ENCODE measurements around the gene TMEM150B. TPM values are rescaled to one million over a fixed set of nuclear protein-coding genes. Genes with fewer than 3 reads are reported as not detected.

TMEM150B gene
- total RNA-seq, 3 donors from 2014 or later = 31.6 to 62.1 (median 36.4) TPM

DNA sequence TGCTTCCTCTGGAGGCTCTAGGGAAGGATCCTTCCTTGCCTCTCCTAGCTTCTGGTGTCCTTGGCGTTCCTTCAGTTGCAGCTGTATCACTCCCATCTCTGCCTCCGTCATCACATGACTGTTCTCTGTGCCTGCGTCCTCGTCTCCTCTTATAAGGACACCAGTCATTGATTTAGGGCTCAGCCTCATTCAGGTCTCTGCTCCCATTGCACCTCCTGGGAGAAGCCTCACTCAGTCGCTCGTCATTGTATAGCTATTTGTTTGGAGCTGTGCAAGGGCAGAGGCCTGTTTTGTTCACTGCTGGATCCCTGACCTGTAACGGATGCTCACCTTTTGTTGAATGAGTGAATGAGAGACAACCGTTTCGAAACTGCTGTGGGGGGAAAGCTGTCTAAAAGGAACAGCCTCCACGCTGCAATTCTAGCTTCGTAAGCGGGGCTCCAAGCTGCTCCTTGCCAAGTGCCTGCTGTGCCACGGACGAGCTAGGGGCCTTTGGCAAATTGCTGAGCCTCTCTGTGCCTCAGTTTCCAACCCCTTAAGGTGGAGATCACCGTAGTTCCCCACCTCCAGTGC is 24.2 kb downstream of the TMEM150B start:
- Histone ChIP-seq H3K4me1 (ENCODE audit: low read depth) (peaks cover 4% of the 10 kb centered on the region), H3K36me3 (ENCODE audit: low read depth) (no peaks in the 10 kb centered on the region), H3K9me3 (no peaks in the 10 kb centered on the region), H3K4me3 (no peak overlapping the region)
- ATAC-seq (no peak), DNase-seq (no peak)
- intact Hi-C loops (cut with DNase I, micrococcal nuclease) = loop anchor here in 1 of 2 donors (10.0 kb wide), 1 partner anchor 84 kb away; the partner anchor contains the start of genes RPL28 and TMEM238
- TF ChIP-seq, protein P1, sequence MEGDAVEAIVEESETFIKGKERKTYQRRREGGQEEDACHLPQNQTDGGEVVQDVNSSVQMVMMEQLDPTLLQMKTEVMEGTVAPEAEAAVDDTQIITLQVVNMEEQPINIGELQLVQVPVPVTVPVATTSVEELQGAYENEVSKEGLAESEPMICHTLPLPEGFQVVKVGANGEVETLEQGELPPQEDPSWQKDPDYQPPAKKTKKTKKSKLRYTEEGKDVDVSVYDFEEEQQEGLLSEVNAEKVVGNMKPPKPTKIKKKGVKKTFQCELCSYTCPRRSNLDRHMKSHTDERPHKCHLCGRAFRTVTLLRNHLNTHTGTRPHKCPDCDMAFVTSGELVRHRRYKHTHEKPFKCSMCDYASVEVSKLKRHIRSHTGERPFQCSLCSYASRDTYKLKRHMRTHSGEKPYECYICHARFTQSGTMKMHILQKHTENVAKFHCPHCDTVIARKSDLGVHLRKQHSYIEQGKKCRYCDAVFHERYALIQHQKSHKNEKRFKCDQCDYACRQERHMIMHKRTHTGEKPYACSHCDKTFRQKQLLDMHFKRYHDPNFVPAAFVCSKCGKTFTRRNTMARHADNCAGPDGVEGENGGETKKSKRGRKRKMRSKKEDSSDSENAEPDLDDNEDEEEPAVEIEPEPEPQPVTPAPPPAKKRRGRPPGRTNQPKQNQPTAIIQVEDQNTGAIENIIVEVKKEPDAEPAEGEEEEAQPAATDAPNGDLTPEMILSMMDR (IDR thresholded peaks at IDR 0.05) = no peak

DNA sequence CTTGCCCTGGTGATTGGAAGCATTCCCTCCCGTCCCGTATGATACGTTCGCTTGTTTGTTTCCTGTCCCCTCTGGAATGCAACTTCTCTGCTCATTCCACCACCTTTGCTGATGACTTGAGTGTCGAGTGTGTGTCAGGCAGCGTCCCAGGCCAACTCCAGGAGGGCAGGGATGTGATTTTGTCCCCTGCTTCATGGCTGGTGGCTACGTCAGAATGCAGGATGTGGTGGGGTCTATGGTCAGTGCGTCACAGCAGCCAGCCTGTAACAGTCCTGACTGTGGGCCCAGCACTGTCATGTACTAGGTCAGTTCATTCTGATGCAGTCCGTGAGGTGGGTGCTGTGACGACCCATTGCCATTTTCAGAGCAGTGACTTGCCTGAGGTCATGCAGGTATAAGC is 25.1 kb downstream of the TMEM150B start:
- no peak overlapping the region for H3K4me3 ChIP-seq
- TF ChIP-seq, protein P1 (IDR thresholded peaks at IDR 0.05) = no peak
- intact Hi-C loops (cut with DNase I, micrococcal nuclease) = loop anchor here (10.0 kb wide), 1 partner anchor 85 kb away; the partner anchor contains the start of genes RPL28 (in 2 of the 2) and TMEM238 (in 2 of the 2)
- H3K9me3 ChIP-seq = no peaks in the 10 kb centered on the region
- ATAC-seq = no peak
- DNase-seq = no peak
- peaks cover 4% of the 10 kb centered on the region for H3K4me1 ChIP-seq (ENCODE audit: low read depth)
- no peaks in the 10 kb centered on the region for H3K36me3 ChIP-seq (ENCODE audit: low read depth)

DNA sequence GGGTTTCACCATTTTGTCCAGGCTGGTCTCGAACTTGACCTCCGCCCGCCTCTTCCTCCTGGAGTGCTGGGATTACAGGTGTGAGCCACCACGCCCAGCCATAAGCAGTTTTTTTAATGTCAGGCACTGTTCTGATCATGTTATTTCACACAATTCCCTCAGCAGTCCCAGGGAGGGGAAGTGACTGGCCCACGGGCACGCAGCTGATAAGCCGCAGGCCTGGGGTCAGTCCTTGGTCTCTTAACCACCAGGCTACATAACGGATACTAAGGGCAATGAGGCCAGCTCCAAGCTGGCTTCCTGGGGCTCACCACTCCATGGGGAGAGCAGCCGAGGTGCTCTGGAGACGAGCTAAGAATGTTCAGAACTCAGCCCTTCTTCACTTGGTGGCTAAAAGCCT is 27.9 kb downstream of the TMEM150B start:
- H3K36me3 ChIP-seq (ENCODE audit: low read depth) = no peaks in the 10 kb centered on the region
- ATAC-seq (no peak), DNase-seq (no peak)
- intact Hi-C loops (cut with DNase I, micrococcal nuclease) = loop anchor here in 1 of 2 donors (10.0 kb wide), 1 partner anchor 88 kb away; the partner anchor contains the start of genes RPL28 and TMEM238
- TF ChIP-seq, protein P1 (IDR thresholded peaks at IDR 0.05) = no peak
- H3K4me3 ChIP-seq = no peak overlapping the region
- H3K9me3 ChIP-seq = no peaks in the 10 kb centered on the region
- H3K4me1 ChIP-seq (ENCODE audit: low read depth) = peaks cover 4% of the 10 kb centered on the region

DNA sequence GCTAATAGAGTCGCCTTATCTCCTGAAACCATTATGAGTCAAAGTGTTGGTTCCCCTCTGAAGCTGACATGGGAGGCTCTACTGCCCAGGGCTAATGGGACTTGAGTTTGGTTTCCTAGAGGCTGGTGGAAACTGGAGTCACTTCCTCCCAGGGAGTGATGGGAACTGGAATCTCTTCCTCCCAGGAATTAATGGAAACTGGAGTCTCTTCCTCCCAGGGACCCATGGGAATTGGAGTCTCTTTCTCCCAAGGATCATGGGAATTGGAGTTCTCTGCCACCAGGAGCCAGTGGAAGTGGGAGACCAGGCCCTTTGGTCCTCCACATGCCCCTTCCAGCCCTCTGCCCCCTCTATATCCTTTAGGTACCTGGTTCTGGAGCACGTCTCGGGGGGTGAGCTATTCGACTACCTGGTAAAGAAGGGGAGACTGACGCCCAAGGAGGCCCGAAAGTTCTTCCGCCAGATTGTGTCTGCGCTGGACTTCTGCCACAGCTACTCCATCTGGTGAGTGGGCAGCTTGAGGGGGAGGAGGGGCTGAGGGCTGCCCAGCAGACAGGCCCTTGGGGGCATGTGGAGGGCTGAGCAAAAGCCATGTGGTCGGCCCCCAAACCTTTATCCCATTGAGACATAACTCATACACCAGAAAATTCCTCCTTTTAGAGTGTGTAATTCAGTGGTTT is 35.9 kb downstream of the TMEM150B start:
- TF ChIP-seq, protein P1 (IDR thresholded peaks at IDR 0.05) = no peak
- no peaks in the 10 kb centered on the region for H3K36me3 ChIP-seq (ENCODE audit: low read depth)
- H3K9me3 ChIP-seq = no peaks in the 10 kb centered on the region
- no peak overlapping the region for H3K4me3 ChIP-seq
- DNase-seq (no peak), ATAC-seq (no peak)
- H3K4me1 ChIP-seq (ENCODE audit: low read depth) = no peaks in the 10 kb centered on the region
- intact Hi-C loops (cut with DNase I, micrococcal nuclease) = no loop called here

DNA sequence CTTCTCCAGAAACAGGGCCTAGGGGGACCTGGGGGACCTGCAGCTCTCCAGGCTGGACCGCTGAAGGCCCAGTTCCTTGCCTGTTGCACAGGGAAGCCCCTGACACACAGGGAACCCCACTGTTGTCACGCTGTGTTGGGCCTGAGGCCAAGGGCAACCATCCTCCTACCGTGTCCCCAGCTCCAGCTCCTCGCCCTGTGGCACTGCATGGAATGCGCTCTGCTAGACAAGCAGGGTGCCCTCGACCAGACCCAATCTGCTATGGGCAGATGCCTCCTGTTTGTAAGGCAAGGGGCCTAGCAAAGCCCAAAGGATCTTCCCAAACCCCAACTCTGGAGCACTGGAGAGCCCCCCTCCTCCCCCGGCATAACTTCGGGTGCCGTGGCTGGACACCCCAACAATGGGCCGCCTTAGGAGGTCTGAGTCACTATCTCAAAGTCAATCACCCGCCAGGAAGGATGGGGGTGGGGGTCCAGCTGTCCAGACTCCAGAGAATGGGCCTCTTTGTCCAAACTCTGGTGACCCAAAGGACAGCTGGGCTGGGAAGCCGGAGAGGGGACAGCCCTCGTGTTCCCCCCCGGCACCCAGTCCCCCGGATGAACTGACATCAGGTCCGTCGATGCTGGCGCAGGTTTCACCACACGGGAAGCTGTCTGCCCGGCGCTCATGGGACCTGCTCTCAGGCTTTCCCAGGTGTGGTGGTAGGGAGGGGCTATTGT is 37.6 kb downstream of the TMEM150B start:
- Histone ChIP-seq H3K9me3 (no peaks in the 10 kb centered on the region), H3K4me3 (no peak overlapping the region), H3K4me1 (ENCODE audit: low read depth) (no peaks in the 10 kb centered on the region), H3K36me3 (ENCODE audit: low read depth) (no peaks in the 10 kb centered on the region)
- intact Hi-C loops (cut with DNase I, micrococcal nuclease) = no loop called here
- TF ChIP-seq, protein P1 (IDR thresholded peaks at IDR 0.05) = no peak
- DNase-seq (no peak), ATAC-seq (no peak)
